Endothelial cell of umbilical vein (primary cell): ENCODE measurements around the gene SORCS2. TPM values are rescaled to one million over a fixed set of nuclear protein-coding genes. Genes with fewer than 3 reads are reported as not detected.

Source experiments
- BruUV-seq: library from RNA; stranded (reverse); fragments of 400-500 nt; replicated peaks from 2 replicates; lab custom pipeline; 2021; lab: Mats Ljungman, UMichigan
- CTCF ChIA-PET: fragments of 300-600, 350-600 bp; sonication (Branson Sonifier 250); formaldehyde crosslinking; loops from one replicate; lab custom pipeline; 2021; ENCODE audit warnings: antibody characterized with exemption, inconsistent platforms; lab: Charles Lee
- POLR2A ChIA-PET: fragments of 300-600, 350-600 bp; sonication (Branson Sonifier 250); formaldehyde crosslinking; loops from one replicate; lab custom pipeline; 2021; ENCODE audit warnings: antibody characterized with exemption, inconsistent platforms; lab: Charles Lee
- DNase-seq: peaks from one replicate; pipeline ENCODE4 v3.0.0-alpha.2; 2011; ENCODE audit warnings: low read depth, low spot score
- FAIRE-seq: peaks from 2 replicates; lab custom pipeline; 2011; peaks lifted over from hg19 to GRCh38; lab: Jason Lieb, UNC
- H2AFZ ChIP-seq: 2 replicates; pipeline ENCODE4 v1.6.0; 2012; ENCODE audit warnings: low read depth, low read length, control low read depth, inconsistent platforms
- H3K27ac ChIP-seq: 2 replicates; pipeline ENCODE4 v1.5.1; 2011; ENCODE audit warnings: low read depth, mild to moderate bottlenecking, control low read depth, low read length, moderate library complexity; ENCODE audit not compliant: insufficient read depth
- H3K27me3 ChIP-seq, 2 experiments: 2 replicates each; pipeline versions ENCODE4 v1.6.0 to v1.6.1; 2011; ENCODE audit warnings: low read length in 2 of 2, mixed read lengths in 1 of 2; ENCODE audit not compliant: control insufficient read depth in 2 of 2, insufficient read depth in 2 of 2
- H3K36me3 ChIP-seq, 2 experiments: 2 replicates in 1 of 2; 3 replicates in 1 of 2; pipeline ENCODE4 v1.5.1; 2011; ENCODE audit warnings: low read length in 2 of 2, mild to moderate bottlenecking in 1 of 2, moderate library complexity in 1 of 2; ENCODE audit not compliant: control insufficient read depth in 2 of 2, insufficient read depth in 2 of 2; ENCODE audit errors: extremely low read depth in 1 of 2
- H3K4me1 ChIP-seq: 3 replicates; pipeline ENCODE4 v1.5.1; 2011; ENCODE audit warnings: mild to moderate bottlenecking, low read length; ENCODE audit not compliant: control insufficient read depth, insufficient read depth; ENCODE audit errors: extremely low read depth
- H3K4me2 ChIP-seq: 2 replicates; pipeline ENCODE4 v1.6.1; 2011; ENCODE audit warnings: low read length, control low read depth, mixed read lengths; ENCODE audit not compliant: insufficient read depth
- H3K4me3 ChIP-seq, 3 experiments: fragments of 200-600 bp in 1 of 3; sonication (generic), shearing (Covaris generic) in 1 of 3; replicated peaks in 1 of 3; 2 replicates each; pipeline ENCODE4 v1.5.1; 2011 to 2016; ENCODE audit warnings: control low read depth in 3 of 3, low read length in 3 of 3, mild to moderate bottlenecking in 2 of 3, inconsistent platforms in 1 of 3, low read depth in 1 of 3, moderate library complexity in 1 of 3; ENCODE audit not compliant: insufficient read depth in 1 of 3
- H3K79me2 ChIP-seq: 2 replicates; pipeline ENCODE4 v1.6.0; 2012; ENCODE audit warnings: low read length, inconsistent platforms; ENCODE audit not compliant: control insufficient read depth, insufficient read depth
- H3K9ac ChIP-seq: replicated peaks from 2 replicates; pipeline ENCODE3; 2011; ENCODE audit warnings: low read length, control low read depth; ENCODE audit not compliant: insufficient read depth; ENCODE audit errors: extremely low read depth
- H3K9me1 ChIP-seq: replicated peaks from 3 replicates; pipeline ENCODE4 v1.6.0; 2011; ENCODE audit warnings: mild to moderate bottlenecking, low read length; ENCODE audit not compliant: control insufficient read depth, insufficient read depth; ENCODE audit errors: extremely low read depth
- H3K9me3 ChIP-seq: replicated peaks from 2 replicates; pipeline ENCODE4 v1.5.1; 2012; ENCODE audit warnings: low read length, inconsistent platforms; ENCODE audit not compliant: control insufficient read depth, insufficient read depth
- H4K20me1 ChIP-seq: replicated peaks from 2 replicates; pipeline ENCODE3; 2011; ENCODE audit warnings: mild to moderate bottlenecking, low read length; ENCODE audit not compliant: control insufficient read depth, insufficient read depth; ENCODE audit errors: extremely low read depth
- CTCF ChIP-seq, 2 donors: IDR thresholded peaks; 1 replicate in 1 of 2; 2 replicates in 1 of 2; pipeline ENCODE4 v1.5.1; 2011; ENCODE audit warnings: low read length in 2 of 2, mild to moderate bottlenecking in 2 of 2, moderate library complexity in 2 of 2, control low read depth in 1 of 2, inconsistent platforms in 1 of 2, low read depth in 1 of 2; ENCODE audit not compliant: insufficient read depth in 1 of 2; ENCODE audit errors: extremely low read depth in 1 of 2
- FOS ChIP-seq: IDR thresholded peaks from 2 replicates; pipeline ENCODE4 v1.6.1; 2011; ENCODE audit warnings: mild to moderate bottlenecking, low read length, moderate library complexity, borderline replicate concordance; ENCODE audit not compliant: insufficient read depth
- GATA2 ChIP-seq: IDR thresholded peaks from 2 replicates; pipeline ENCODE4 v1.7.0; 2011; ENCODE audit warnings: low read depth, mild to moderate bottlenecking, moderate library complexity, mixed read lengths, low read length; ENCODE audit not compliant: insufficient read length, insufficient read depth
- JUN ChIP-seq: IDR thresholded peaks from 2 replicates; pipeline ENCODE4 v1.6.1; 2011; ENCODE audit warnings: borderline replicate concordance, low read depth; ENCODE audit not compliant: insufficient read length, insufficient read depth
- POLR2A ChIP-seq: IDR thresholded peaks from 2 replicates; pipeline ENCODE4 v1.6.1; 2012; ENCODE audit warnings: low read depth, mild to moderate bottlenecking, control low read depth, low read length
- POLR2AphosphoS5 ChIP-seq: IDR thresholded peaks from 2 replicates; pipeline ENCODE4 v1.6.1; 2012; ENCODE audit warnings: low read depth, mild to moderate bottlenecking, control low read depth, low read length, moderate library complexity; ENCODE audit not compliant: insufficient read depth
- dilution Hi-C: fragments of 300-500 bp; cut with MboI; formaldehyde crosslinking; loops from one replicate; pipeline ENCODE4 v1.15.0; 2019; ENCODE audit warnings: low sequenced_read_pairs; ENCODE audit not compliant: extremely low pct_ligation_motif_present
- intact Hi-C: fragments of 100-400 bp; cut with micrococcal nuclease; formaldehyde crosslinking; loops from one replicate; pipeline ENCODE4 v1.10.0; 2022
- polyA plus RNA-seq, 4 experiments: library from polyadenylated mRNA; depleted of rRNA in 3 of 4; stranded (reverse) in 3 of 4; unstranded in 1 of 4; fragments of >200 nt; gene quantifications; 2 replicates each; pipeline versions ENCODE4 v1.2.1 to v1.2.3, GENCODE V29; 2011 to 2012; ENCODE audit warnings: missing spikeins in 1 of 4
- total RNA-seq: library from RNA; stranded (reverse); gene quantifications from 2 replicates; pipeline ENCODE4 v1.2.3, GENCODE V29; 2021

The SORCS2 gene
- total and polyA plus RNA-seq, 2 donors (not counting 3 experiments of a cell fraction or from before 2014, with no cell fraction given) = not detected

DNA sequence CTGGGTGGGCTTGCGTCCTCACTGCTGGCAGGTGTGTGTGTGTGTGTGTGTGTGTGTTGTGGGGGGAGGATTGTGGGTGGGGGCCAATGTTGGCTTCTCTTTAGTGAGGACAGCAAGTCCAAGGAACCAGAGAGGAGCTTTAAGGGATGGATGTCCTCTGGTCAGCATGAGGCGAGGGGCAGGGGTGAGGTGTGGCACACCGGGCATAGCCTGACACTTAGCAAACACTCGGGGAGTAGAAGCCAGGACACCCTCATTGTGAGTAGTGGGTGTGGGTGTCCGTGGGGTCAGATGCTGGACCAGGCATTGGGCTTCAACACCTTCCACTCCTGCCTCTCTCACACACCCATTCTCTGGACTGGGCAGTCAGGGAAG is 2.8 kb downstream of the SORCS2 start:
- FAIRE-seq (no peak), DNase-seq (no peak)
- no peaks in the 10 kb centered on the region for H3K9me3 ChIP-seq
- BruUV-seq = no TSS peak
- H3K79me2 ChIP-seq = no peaks in the 10 kb centered on the region
- H3K27ac ChIP-seq = no peak overlapping the region
- no peaks in the 10 kb centered on the region for H4K20me1 ChIP-seq
- CTCF ChIA-PET = interaction anchor here (1.8 to 4.1 kb wide), 6 partner anchors 11 to 525 kb away, joined by 7 to 26 read pairs (median 16); no protein-coding TSS in a partner anchor
- no peak overlapping the region for H2AFZ ChIP-seq
- no peaks in the 10 kb centered on the region for H3K4me1 ChIP-seq
- peaks cover 36 to 37% of the 10 kb centered on the region in 2 experiments for H3K27me3 ChIP-seq
- H3K9me1 ChIP-seq = no peaks in the 10 kb centered on the region
- no peak overlapping the region for H3K4me2 ChIP-seq
- no peak for TF ChIP-seq JUN
- TF ChIP-seq GATA2 = no peak
- no peak for TF ChIP-seq POLR2A
- no peak for TF ChIP-seq CTCF (IDR thresholded peaks at IDR 0.05; ENCODE audit: extremely low read depth in 1 of 2, insufficient read depth in 1 of 2, low read depth in 1 of 2, low read length in 2 of 2)
- no peak for TF ChIP-seq POLR2AphosphoS5
- no peak for TF ChIP-seq FOS
- POLR2A ChIA-PET = no interaction called here
- dilution Hi-C loops (no loop called here), intact Hi-C loops (no loop called here)
- H3K9ac ChIP-seq = no peak overlapping the region
- H3K4me3 ChIP-seq = no peak overlapping the region
- H3K36me3 ChIP-seq = no peaks in the 10 kb centered on the region
